ENCODE measurements around the gene LRPAP1.
"Not testable (repeated sequence)": the region's sequence is repeated elsewhere in the genome, so short reads cannot be mapped to it uniquely, and the experiment has no call there.

The LRPAP1 gene

DNA sequence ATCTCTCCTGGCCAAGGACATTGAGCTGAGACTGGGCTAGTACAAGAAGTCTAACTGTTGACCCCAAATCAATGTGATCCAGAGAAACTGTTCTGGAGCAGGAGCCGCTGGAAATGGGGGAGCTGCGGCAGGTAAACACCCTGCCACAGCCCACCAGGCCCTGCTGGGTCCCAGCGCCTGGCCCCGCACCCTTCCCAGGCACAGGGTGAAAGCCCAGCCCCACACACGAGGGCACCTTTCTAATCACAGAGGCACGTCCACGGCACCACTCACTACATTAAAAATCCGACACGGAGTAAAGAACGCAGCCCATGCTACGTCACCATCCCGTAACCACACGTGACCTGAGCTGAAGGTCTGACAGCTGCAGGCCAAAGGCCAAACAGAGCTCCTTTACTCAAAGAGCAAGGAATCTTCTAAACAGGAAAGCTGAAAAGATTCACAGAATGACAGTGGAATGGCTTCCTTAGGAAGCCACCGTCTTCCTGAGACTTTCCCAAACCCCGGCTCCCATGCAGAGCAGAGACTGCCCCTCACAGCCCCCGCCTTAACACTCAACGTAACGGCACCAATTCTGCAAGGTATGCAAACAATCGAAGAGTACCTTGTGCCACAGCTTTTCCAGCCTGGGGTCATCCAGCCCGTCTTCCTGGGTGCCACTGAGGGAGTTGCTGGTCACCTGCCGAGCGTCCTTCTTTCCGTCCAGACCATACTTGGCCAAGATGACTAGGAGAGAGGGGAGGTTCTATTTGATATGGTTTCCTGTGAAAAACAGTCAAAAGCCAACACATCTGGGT, 12.6 kb downstream of the LRPAP1 start:
- no peak for DNase-seq (ENCODE audit: low read depth, low spot score)

DNA sequence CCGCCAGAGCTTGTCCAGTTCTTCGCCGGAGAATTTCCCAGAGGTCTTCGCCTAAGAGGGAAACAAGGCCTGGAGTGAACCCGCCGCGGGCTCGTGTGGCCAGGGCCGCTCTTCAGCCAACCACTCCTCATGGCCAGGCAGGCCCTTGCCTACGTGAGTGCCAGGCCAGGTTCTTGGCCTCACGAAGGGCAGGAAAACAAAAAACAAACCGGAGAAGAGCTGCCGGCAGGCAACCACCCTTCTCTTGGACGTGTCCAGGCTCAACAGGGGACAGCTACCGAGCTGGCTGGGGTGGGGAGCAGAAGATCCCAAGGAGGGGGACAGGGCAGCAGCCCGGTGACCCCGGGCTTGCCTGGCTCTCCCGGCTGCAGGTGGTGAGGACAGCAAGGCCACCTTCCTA, 13.3 kb downstream of the LRPAP1 start:
- DNase-seq (ENCODE audit: low read depth, low spot score) = no peak

DNA sequence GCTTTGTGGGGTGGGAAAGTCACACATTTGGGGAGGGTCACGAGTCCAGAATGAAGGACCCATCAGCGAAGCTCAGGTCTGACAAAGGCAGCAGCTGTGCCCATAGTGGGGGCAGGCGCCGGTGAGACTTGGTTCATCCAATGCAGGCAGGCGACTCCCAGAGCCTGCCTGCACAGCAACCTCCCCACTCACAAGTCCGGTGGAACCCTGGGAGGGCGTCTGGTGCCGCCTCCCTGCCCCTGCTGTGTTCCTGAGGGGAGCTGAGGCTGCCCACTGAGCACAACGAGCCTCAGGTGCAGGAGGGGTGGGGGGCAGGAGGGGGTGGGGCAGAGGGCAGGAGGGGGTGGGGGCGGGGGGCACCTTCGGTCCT, 13.7 kb downstream of the LRPAP1 start:
- DNase-seq (ENCODE audit: low read depth, low spot score) = no peak

DNA sequence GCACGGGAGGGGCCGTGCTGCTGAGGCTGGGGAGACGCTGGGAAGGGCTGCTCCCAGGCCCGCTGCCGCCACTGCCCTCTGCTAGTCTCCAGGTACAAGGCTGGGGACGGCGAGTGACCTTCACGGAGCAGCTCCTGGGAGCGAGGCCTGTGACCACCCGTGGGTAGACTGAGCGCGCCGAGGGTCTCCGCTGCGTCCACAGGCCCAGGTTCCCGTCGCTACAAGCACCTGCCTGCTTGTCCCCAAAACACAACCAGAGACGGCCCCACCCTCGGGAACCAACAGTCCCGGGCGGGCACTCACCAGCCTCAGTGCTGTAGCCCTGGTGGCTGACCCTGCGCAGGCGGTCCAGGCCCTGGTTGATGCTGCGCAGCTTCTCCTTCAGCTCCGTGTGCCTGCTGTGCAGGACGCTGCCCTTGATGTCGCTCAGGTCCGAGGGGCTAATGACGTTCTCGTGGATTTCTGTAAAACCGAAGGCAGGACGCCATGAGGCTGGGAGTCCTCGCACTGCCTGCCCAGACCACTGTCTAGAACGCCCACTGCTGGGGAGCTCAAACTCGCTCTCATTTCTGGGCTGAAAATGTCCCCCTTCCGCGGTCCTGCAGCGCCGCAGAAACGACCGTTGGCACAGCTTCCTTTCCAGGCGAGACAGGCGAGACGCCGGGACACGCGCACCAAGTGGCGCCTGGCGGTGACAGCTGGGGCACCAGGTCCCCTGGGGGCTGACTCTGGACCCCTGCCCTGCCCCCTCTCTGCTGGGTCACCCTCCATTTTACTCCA, 14.3 kb downstream of the LRPAP1 start:
- no peak for DNase-seq (ENCODE audit: low read depth, low spot score)

DNA sequence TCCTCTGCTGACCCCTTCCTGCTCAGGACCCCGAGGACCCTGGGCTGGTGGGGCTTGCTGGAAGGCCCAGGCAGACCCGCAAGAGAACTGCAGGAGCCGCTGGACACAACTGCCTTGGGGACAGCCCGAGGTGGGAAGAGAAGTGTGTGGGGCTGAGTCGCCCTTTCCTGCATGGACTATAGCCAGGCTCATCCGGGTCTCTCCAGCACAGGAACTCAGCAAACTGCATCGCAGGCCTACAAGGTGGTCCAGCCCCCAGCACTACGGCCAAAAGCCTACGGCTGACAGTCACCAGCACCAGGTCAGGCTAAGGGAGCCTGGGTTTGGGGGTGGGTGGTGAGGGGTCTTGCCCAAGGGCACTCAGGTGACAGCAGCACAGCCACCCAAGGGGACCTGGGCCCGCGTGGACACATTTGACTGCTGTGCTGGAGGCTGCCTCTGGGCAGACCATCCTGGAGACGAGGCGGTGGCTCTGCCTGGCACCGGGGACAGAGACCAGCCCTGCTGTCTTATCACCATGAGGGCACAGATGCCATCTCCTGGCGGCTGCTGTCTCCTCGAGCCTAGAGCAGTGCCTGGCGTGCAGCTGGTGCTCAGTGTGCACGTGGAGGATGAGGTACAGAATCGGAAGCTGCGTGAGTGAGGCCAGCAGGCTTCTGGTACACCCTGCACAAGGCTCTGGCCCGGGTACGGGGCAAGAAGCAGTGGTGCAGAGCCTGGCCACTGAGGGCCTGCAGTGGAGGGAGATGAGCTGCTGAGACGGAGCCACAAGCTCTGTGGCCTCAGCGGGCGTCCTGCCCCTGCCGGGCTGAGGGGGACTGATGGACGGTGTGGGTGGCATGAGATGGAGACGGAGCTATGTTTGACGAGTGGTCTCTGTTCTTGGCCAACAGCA, 15.1 kb downstream of the LRPAP1 start:
- no peak for DNase-seq (ENCODE audit: low read depth, low spot score)

DNA sequence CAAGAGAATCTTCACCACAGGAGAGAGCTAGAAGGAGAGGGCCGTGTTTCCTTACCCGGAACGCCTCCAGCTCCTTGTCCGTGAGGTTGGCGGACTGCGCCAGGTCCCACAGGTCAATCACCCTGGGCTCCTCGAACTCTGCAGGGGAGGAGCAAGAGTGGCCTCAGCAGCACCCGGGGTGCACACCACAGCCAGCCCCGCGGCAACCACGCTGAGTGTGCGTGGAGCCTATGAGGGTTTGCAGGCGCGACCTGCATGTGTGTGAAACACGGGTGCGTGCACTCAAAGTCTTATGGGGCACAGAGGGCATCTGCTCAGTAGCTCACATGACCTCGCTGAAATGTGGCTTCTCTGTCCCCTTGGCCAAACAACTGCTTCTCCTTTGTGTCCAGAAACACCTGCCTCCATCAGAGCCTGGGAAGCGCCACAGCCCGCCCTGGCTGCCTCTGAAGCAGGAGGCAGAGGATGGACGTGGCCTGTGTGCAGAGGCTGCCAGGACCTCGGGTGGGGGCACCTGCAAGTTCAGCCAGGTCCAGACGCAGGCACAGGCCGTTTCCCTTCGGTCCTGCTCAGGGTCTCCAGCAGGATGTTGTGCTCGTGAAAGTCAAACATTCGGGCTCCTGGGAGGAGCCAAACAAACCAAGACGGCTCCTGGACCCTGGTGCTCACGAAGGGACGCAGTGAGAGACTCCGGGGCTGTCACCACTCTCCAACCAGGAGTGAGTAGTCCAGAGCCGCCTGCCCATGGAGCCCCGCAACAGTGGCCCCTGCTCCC, 16.0 kb downstream of the LRPAP1 start:
- DNase-seq (ENCODE audit: low read depth, low spot score) = no peak

DNA sequence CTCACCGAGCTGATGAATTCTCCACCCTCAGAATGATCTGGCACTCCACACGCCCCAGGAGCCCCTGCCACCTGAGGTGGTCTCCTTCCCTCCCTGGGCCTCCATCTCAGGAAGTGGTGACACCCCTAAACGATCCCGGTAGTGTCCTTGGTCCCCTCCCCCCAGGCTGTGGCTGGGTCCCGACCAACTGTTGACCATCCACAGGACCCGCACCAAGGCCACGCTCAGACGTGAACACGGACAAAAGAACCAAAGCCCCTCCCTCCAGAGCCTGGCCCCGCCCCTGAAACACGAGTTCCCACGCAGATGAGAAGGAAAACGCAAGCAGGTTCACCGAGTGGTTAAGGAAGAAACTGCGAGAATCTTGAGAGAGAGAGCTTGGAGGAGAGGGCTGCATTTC, 16.6 kb downstream of the LRPAP1 start:
- no peak for DNase-seq (ENCODE audit: low read depth, low spot score)

DNA sequence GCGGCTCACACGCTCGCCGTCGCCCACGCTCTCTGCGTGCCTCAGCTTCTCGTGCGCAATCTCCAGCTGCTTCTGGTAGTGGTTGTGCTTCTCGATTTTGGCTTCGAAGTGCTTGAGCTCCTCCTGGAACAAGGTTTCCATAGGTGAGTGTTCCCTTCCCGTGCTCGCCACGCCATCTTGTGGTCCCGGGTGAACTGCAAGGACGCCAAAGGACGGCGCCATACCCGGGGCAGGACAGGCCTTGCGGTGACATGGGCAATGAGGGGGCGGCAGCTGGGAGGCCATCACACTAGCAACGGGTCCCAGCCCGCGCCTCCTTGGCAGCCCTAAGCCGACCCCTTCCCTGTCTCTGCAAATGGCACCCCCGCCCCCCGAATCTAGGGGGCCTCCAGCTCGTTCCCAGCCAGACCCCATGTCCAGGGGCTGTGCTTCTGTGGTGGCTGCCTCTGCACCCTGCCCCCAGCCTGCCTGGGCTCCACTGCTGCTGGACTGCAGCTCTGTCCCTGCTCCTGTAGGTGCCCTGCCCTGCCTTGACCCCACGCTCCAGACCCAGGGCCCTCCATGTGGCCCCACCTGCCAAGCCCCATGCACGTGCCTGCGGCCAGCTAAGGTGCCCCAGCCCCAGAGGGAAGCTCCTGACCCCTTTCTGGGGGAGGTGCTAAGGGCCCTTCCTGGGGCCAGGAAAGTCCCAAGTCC, 17.3 kb downstream of the LRPAP1 start:
- DNase-seq (ENCODE audit: low read depth, low spot score) = no peak

DNA sequence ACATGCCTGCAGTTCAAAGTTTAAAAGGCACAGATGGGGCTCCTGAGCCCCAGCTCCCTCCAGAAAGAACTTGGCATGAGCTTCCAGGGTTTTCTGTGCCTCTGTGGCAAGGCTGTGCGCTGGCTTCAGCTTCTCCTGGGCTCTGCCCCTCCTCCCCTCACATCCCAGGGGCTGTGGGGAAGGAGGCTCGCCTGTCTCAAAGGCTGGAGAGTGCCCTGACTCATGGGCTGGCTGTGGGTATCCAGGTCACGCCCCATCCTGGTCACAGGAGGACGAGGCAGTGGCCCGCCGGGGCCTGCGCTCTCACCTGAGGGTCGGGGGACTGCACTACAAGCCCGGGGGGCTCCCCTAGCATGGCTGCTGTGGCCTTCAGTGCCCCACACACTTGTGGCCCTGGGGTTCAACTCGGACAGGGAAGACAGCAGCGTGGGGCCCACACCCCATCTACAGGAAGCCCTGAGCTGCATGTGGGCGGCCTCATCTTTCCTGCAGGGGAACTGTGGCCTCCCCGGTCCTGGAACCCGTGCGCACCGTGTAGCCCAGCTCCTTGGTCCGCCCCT, 17.9 kb downstream of the LRPAP1 start:
- DNase-seq (ENCODE audit: low read depth, low spot score) = no peak

DNA sequence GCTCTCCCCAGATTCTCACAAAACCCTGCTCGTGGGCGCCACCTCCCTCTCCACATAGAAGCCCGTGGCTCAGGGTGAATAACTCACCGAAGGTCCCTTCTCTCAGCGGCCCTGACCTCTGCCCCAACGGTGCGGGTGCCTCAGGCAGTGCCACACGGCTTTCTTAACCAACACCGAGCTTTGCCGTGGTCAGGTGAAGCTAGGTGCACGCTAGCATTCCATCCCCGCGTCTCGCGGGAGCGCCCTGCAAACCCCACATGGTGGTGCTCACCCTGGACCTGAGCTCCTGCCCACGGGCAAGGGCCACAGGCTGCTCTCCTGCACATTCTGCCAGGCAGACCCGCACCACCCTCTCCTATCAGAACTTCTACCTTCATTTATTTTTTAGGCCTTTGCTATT, 18.4 kb downstream of the LRPAP1 start:
- DNase-seq (ENCODE audit: low read depth, low spot score) = no peak

DNA sequence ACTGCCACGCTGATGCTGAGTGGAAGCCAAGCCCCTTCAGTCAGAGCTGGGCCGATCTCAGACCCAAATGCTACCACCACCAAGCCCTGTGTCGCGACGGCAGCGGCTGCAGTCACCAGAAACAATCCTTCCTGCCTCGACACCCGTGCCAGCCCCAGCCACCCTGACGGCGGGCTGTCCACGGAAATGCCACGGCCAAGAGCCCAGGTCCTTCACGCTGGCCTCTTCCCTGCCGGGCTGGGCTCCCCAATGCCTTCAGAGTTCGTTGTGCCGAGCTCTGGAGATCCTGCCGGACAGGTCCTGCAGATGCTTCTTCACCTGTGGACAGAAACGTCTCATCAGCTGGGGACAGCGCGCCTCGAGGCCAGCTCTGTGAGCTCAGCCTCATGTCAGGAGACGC, 19.5 kb downstream of the LRPAP1 start:
- no peak for DNase-seq (ENCODE audit: low read depth, low spot score)

DNA sequence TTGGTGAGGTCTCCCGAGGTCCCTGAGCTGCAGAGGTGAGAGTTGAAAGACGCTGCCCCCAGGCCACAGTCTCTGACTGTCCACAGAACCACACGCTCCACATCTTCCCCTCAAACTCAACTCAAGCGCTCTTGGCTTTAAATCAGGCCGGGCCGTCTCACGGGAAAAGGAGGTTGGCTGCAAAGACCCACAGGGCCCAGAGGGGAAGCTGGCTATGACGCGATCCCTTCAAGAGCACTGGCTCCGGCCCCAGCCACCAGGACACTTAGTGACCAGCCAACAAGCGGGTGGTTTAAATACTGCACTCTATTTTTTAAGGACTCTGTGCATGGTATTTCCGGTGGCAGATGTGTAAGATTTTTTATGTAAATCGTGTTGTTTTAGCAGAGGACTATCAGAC, 19.9 kb downstream of the LRPAP1 start:
- no peak for DNase-seq (ENCODE audit: low read depth, low spot score)

DNA sequence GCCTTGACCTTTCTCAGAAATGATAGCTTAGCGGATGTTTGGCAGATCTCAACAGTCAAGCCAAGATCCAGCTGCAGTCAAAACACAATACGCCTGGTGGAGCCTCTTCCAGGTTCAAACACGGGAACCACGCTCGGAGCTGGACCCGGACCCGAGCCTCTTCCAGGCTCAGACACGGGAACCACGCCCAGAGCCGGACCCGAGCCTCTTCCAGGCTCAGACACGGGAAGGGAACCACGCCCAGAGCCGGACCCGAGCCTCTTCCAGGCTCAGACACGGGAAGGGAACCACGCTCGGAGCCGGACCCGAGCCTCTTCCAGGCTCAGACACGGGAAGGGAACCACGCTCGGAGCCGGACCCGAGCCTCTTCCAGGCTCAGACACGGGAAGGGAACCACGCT, 20.6 kb downstream of the LRPAP1 start:
- not testable (repeated sequence) for DNase-seq (ENCODE audit: low read depth, low spot score)

DNA sequence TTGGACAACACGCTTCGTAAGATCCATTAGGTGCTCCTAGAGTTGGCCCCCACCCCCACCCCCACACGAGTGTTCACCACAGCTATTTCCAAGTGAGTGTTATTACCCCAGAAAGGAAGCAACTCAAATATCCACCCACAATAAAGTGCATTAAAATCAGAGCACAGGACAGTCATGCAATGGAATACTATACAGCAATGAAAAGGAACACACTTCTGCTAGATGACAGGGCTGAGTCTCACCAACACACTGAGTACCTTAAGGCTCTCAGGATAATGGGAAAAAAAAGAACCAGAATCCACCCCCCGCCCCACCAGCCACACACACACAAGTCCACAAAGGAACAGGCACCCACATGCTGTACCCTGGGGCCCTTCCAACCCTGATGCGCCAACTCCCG, 21.0 kb downstream of the LRPAP1 start:
- DNase-seq (ENCODE audit: low read depth, low spot score) = no peak

DNA sequence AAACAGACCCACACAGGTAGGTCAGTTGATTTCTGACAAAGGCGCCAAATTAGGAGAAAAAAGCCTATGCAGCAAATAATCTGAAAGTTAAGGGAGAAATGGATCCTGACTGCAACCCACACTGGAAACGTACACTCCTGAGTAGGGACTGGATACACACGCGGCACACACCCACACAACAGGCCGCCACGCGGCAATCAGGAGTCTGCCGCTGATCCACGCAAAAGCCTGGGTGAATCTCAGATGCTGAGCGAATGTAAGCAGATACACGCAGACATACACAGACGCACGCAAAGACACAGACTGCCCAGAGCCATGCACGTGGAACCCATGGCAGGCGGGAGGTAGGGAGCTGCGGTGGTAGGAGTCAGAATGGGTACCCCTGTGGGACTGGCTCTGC, 21.7 kb downstream of the LRPAP1 start:
- no peak for DNase-seq (ENCODE audit: low read depth, low spot score)

DNA sequence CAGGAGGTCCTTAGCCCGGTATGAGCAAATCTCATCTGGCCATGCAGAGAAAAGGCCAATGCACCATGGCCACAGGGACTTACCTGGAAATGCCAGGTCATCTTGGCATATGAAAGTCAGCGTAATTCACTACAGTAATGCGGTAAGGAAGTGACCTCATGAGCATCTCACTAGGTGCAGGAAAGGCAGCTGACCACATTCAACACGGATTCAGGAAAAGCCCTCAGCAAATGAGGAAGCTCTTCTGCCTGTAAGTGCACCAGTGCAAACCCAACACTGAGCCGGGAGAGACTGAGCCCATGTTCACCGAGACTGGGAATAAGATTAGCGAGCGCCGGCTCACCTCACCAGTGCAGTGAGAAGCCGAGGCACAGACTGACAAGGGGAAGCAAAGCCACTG, 23.7 kb downstream of the LRPAP1 start:
- DNase-seq (ENCODE audit: low read depth, low spot score) = no peak

DNA sequence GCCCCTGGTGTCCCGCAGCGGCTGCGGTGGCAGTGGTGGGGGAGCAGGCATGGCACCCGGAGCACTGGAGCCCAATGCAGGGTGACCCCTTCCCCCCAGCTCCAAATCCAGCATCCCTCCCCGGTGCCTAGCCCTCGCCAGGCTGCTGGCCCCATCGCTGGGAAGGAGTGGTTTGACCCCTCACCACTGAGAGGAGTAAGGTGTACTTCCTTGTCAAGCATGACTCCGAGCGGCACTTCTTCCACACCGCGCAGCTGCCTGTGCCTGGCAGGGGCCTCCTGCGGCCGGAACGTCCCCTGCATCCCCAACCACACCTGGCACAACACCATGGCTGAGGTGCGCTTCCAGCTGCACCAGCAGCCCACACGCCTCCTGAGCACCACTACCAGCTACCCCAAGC, 27.0 kb downstream of the LRPAP1 start:
- DNase-seq (ENCODE audit: low read depth, low spot score) = no peak

DNA sequence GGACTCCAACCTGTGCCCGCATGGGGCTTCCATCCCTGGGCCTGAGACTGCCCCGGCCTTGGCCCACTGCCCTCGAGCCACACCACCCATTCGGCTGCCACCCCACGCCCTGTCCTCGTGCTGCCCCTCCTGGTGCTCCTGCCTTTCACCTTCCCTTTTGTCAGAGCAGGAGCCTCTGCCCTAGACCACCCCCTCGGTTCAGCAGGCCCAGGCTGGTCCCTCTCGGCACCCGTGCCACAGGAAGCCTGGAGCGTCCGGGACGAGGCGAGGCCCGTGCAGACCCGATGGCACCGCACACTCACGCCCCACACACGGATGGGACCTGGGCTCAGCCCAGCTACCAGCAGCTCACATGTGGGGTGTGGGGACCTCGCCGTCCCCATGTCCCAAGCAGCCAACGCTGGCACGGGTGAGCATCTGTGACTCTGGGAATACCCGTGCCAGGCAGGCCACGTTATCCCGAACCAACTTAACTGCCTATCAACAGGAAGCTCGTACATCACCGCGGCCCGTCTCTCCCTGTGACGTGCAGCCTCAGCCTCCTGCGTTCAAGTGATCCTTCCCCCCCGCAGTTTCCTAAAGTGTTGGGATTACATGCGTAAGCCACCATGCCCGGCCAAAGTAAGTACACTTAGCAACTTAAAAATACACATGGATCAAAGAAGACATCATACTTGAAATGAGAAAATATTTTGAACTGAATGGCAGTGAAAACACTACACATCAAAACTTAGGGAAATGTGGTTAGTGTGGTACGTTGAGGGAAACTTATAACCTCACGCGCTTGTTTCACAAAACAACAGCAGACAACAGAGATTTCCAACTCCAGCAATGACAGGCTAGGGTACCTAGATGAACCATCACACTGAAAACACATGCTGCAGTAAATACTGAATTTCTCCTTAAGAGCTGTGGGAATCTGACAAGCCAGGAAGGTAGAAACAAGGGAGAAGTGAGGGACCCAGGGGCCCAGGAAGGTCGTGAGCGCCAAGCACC, 29.0 kb downstream of the LRPAP1 start:
- no peak for DNase-seq (ENCODE audit: low read depth, low spot score)

DNA sequence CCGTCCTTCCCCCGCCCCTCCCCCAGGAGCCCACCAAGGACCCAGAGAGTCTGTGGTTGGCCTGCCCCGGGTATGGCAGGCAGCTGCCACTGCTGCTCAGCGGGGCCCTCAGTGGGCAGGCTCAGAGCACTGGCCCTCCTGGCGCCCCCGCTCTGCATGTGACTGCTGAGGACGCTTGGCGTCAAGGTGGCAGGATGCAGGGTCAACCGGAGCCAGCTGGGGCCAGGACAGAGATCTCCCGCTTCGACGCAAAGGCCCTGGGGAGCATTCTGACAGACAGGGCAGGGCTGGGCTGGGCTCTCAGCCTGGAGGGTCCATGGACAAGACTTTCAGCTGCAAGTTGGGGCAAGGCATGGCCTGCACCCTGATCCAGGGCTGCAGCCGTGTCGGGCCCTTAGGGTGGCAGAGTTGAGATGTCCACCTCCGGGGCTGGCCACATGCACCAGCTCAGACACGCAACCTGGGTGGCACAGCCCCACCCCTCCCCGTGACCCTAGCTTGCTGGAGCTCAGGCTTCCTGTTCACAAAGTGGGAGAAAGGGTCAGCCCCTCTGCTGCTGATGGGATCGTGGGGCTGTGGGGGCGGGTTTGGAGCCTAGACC, 30.3 kb downstream of the LRPAP1 start:
- no peak for DNase-seq (ENCODE audit: low read depth, low spot score)
